ENCODE data around the gene NUP42. TPM values are rescaled to one million over a fixed set of nuclear protein-coding genes. Genes with fewer than 3 reads are reported as not detected.

NUP42 gene
- total and polyA plus RNA-seq, 7 experiments from 2014 or later: 19.8 to 49.1 (median 27.5) TPM

GRCh38 chr7:23247046-23247602 lies 65.3 kb downstream of the NUP42 start:
- CTCF ChIA-PET: interaction anchor here (0.7 kb wide), 1 partner anchor 35 kb away, joined by 3 read pairs; no protein-coding TSS in a partner anchor
- no peaks in the 10 kb centered on the region for H3K36me3 ChIP-seq (ENCODE audit: control insufficient read depth in 2 of 3, insufficient read depth in 3 of 3, low read length in 3 of 3)
- no peaks in the 10 kb centered on the region for H3K9me3 ChIP-seq (ENCODE audit: control insufficient read depth in 2 of 3, low read length in 3 of 3)
- intact Hi-C loops (cut with micrococcal nuclease): no loop called here
- Mint-ChIP-seq H3K9me3 (peaks cover 0 to 15% (median 7%) of the 10 kb centered on the region in 11 donors), H3K4me3 (no peak overlapping the region), H3K27me3 (peaks cover 64 to 80% (median 75%) of the 10 kb centered on the region in 5 donors), H3K36me3 (peaks cover 0 to 8% (median 0%) of the 10 kb centered on the region in 5 donors), H3K4me1 (peaks cover 0 to 6% (median 3%) of the 10 kb centered on the region in 7 donors), H3K27ac (no peak overlapping the region)
- no peak overlapping the region for H3K27ac ChIP-seq (ENCODE audit: low read depth, low read length)
- POLR2A ChIA-PET: no interaction called here
- no peak for ATAC-seq
- no peaks in the 10 kb centered on the region for H3K4me1 ChIP-seq (ENCODE audit: control insufficient read depth in 2 of 2, insufficient read depth in 2 of 2, low read length in 2 of 2)
- H3K4me3 ChIP-seq (ENCODE audit: low read length): no peak overlapping the region
- peaks cover 0 to 5% of the 10 kb centered on the region in 2 donors for H3K27me3 ChIP-seq (ENCODE audit: control insufficient read depth in 2 of 2, insufficient read depth in 2 of 2, low read length in 2 of 2)
- DNase-seq: no peak

- DNase-seq (peak in 1 of 9 donors; percentile 9), ATAC-seq (peak; percentile 78)
- H3K36me3 Mint-ChIP-seq: peaks cover 0 to 8% (median 0%) of the 10 kb centered on the region in 5 donors
- intact Hi-C loops (cut with micrococcal nuclease): no loop called here
- H3K27me3 Mint-ChIP-seq: peaks cover 69 to 86% (median 77%) of the 10 kb centered on the region in 5 donors
- no peaks in the 10 kb centered on the region for H3K9me3 ChIP-seq (ENCODE audit: control insufficient read depth in 2 of 3, low read length in 3 of 3)
- H3K9me3 Mint-ChIP-seq: peaks cover 0 to 19% (median 7%) of the 10 kb centered on the region in 11 donors
- POLR2A ChIA-PET: no interaction called here
- CTCF ChIA-PET: no interaction called here
- H3K36me3 ChIP-seq (ENCODE audit: control insufficient read depth in 2 of 3, insufficient read depth in 3 of 3, low read length in 3 of 3): no peaks in the 10 kb centered on the region
- no peak overlapping the region for H3K27ac ChIP-seq (ENCODE audit: low read depth, low read length)
- no peaks in the 10 kb centered on the region for H3K4me1 ChIP-seq (ENCODE audit: control insufficient read depth in 2 of 2, insufficient read depth in 2 of 2, low read length in 2 of 2)
- H3K4me1 Mint-ChIP-seq: peaks cover 0 to 6% (median 3%) of the 10 kb centered on the region in 7 donors
- H3K4me3 ChIP-seq (ENCODE audit: low read length): no peak overlapping the region
- H3K27me3 ChIP-seq (ENCODE audit: control insufficient read depth in 2 of 2, insufficient read depth in 2 of 2, low read length in 2 of 2): peaks cover 0 to 5% of the 10 kb centered on the region in 2 donors
- H3K27ac Mint-ChIP-seq: no peak overlapping the region
- H3K4me3 Mint-ChIP-seq: peak overlapping the region in 4 of 10 donors; percentile 1 to 61 (median 11)
Observed at GRCh38 chr7:23247603-23248335, 65.9 kb downstream of the NUP42 start.

GRCh38 chr7:23249486-23249885 lies 67.6 kb downstream of the NUP42 start:
- peaks cover 0 to 5% of the 10 kb centered on the region in 2 donors for H3K27me3 ChIP-seq (ENCODE audit: control insufficient read depth in 2 of 2, insufficient read depth in 2 of 2, low read length in 2 of 2)
- ChIA-PET CTCF (no interaction called here), POLR2A (no interaction called here)
- DNase-seq (no peak), ATAC-seq (no peak)
- no peak overlapping the region for H3K27ac Mint-ChIP-seq
- peaks cover 0 to 8% (median 0%) of the 10 kb centered on the region in 5 donors for H3K36me3 Mint-ChIP-seq
- H3K4me3 ChIP-seq (ENCODE audit: low read length): no peak overlapping the region
- H3K9me3 ChIP-seq (ENCODE audit: control insufficient read depth in 2 of 3, low read length in 3 of 3): no peaks in the 10 kb centered on the region
- no peaks in the 10 kb centered on the region for H3K4me1 ChIP-seq (ENCODE audit: control insufficient read depth in 2 of 2, insufficient read depth in 2 of 2, low read length in 2 of 2)
- no peak overlapping the region for H3K4me3 Mint-ChIP-seq
- H3K36me3 ChIP-seq (ENCODE audit: control insufficient read depth in 2 of 3, insufficient read depth in 3 of 3, low read length in 3 of 3): no peaks in the 10 kb centered on the region
- no peak overlapping the region for H3K27ac ChIP-seq (ENCODE audit: low read depth, low read length)
- H3K4me1 Mint-ChIP-seq: peaks cover 0 to 6% (median 3%) of the 10 kb centered on the region in 7 donors
- peaks cover 65 to 84% (median 73%) of the 10 kb centered on the region in 5 donors for H3K27me3 Mint-ChIP-seq
- intact Hi-C loops (cut with micrococcal nuclease): no loop called here
- peaks cover 0 to 19% (median 7%) of the 10 kb centered on the region in 11 donors for H3K9me3 Mint-ChIP-seq

Other genes with a start within 250 kb of the NUP42 start
- 10 to 100 TPM; 14.2 to 67.0 (median 18.3) TPM for gene HYCC1, start 167.9 kb upstream of the NUP42 start, total RNA-seq
- 10 to 100 TPM in 1 of 2 donors, 1 to 10 TPM in 1; 9.0 to 14.9 TPM for gene HYCC1, start 167.9 kb upstream of the NUP42 start, polyA plus RNA-seq
- gene KLHL7, start 76.3 kb upstream of the NUP42 start, total RNA-seq: 10 to 100 TPM; 16.9 to 22.9 (median 22.7) TPM
- gene KLHL7, start 76.3 kb upstream of the NUP42 start, polyA plus RNA-seq: 10 to 100 TPM; 23.4 to 30.3 TPM
- 10 to 100 TPM in 2 of 5 experiments, under 1 TPM in 2, not detected in 1; 0.56 to 30.5 (median 15.4) TPM for gene GPNMB, start 64.7 kb downstream of the NUP42 start, total RNA-seq
- gene GPNMB, start 64.7 kb downstream of the NUP42 start, polyA plus RNA-seq: not detected
- gene MALSU1, start 117.3 kb downstream of the NUP42 start, total RNA-seq: 10 to 100 TPM; 32.7 to 48.3 (median 44.8) TPM
- 10 to 100 TPM; 73.5 to 83.5 TPM for gene MALSU1, start 117.3 kb downstream of the NUP42 start, polyA plus RNA-seq

Data from naive thymus-derived CD4-positive, alpha-beta T cell (primary cell).